HEK293 (cell line): ENCODE results near the gene TNNT3.

Experiments used
- CTCF ChIA-PET: fragments of 350-600 bp; formaldehyde crosslinking; extraction: SDS; loops from one replicate; lab custom pipeline; 2021; ENCODE audit warnings: antibody characterized with exemption; lab: Yijun Ruan, JAX
- POLR2A ChIA-PET: fragments of 300-600 bp; formaldehyde crosslinking; extraction: SDS; loops from one replicate; lab custom pipeline; 2020; ENCODE audit warnings: antibody characterized with exemption, inconsistent platforms; lab: Yijun Ruan, JAX
- H3K27ac ChIP-seq: fragments of 200-500 bp; sonication (Bioruptor generic); 2 replicates; pipeline ENCODE4 v1.5.1; 2014; ENCODE audit warnings: low read depth, low read length, control low read depth, inconsistent platforms; ENCODE audit errors: extremely low read depth
- H3K36me3 ChIP-seq, 2 experiments: fragments of 200-500 bp in 1 of 2; sonication (Bioruptor generic) in 1 of 2; 1 replicate in 1 of 2; 2 replicates in 1 of 2; pipeline ENCODE4 v1.5.1; 2014 to 2017; ENCODE audit warnings: inconsistent platforms in 2 of 2, low read length in 2 of 2; ENCODE audit not compliant: control insufficient read depth in 2 of 2, insufficient read depth in 1 of 2
- H3K4me1 ChIP-seq: fragments of 200-500 bp; sonication (Bioruptor generic); 2 replicates; pipeline ENCODE4 v1.5.1; 2014; ENCODE audit warnings: mild to moderate bottlenecking, low read length, inconsistent platforms; ENCODE audit not compliant: control insufficient read depth, insufficient read depth
- H3K4me3 ChIP-seq: 2 replicates; pipeline ENCODE4 v1.5.1; 2011; ENCODE audit warnings: low read depth, mild to moderate bottlenecking, control low read depth, low read length, moderate library complexity
- H3K9me3 ChIP-seq: fragments of 200-500 bp; sonication (Bioruptor generic); 2 replicates; pipeline ENCODE4 v1.5.1; 2014; ENCODE audit warnings: low read depth, low read length, inconsistent platforms; ENCODE audit not compliant: control insufficient read depth, insufficient read depth
- HOXC10 ChIP-seq: sonication (generic); formaldehyde crosslinking; IDR thresholded peaks from 2 replicates; pipeline ENCODE4 v1.8.1; 2023; ENCODE audit warnings: mild to moderate bottlenecking, missing genetic modification reagents
- MZF1 ChIP-seq: fragments of 450-650 bp; formaldehyde crosslinking; IDR thresholded peaks from 2 replicates; pipeline ENCODE4 v1.5.1; 2017; ENCODE audit warnings: missing biosample characterization, missing genetic modification characterization, borderline replicate concordance
- PRDM4 ChIP-seq: fragments of 450-650 bp; formaldehyde crosslinking; IDR thresholded peaks from 2 replicates; pipeline ENCODE4 v1.5.1; 2017; ENCODE audit warnings: missing biosample characterization, missing genetic modification characterization
- ZBTB10 ChIP-seq: fragments of 450-650 bp; formaldehyde crosslinking; IDR thresholded peaks from 2 replicates; pipeline ENCODE4 v1.5.1; 2016; ENCODE audit warnings: missing biosample characterization, missing genetic modification characterization
- ZNF121 ChIP-seq: fragments of 450-650 bp; formaldehyde crosslinking; IDR thresholded peaks from 2 replicates; pipeline ENCODE4 v1.5.1; 2016; ENCODE audit warnings: missing biosample characterization, missing genetic modification characterization
- ZNF155 ChIP-seq: fragments of 450-650 bp; formaldehyde crosslinking; IDR thresholded peaks from 2 replicates; pipeline ENCODE4 v1.5.1; 2016; ENCODE audit warnings: missing biosample characterization, missing genetic modification characterization
- ZNF23 ChIP-seq: fragments of 450-650 bp; formaldehyde crosslinking; IDR thresholded peaks from 2 replicates; pipeline ENCODE4 v1.5.1; 2016; ENCODE audit warnings: missing biosample characterization, missing genetic modification characterization, borderline replicate concordance
- ZNF561 ChIP-seq: fragments of 450-650 bp; IDR thresholded peaks from 2 replicates; pipeline ENCODE4 v1.5.1; 2018; ENCODE audit warnings: missing biosample characterization, missing genetic modification characterization, borderline replicate concordance
- ZNF596 ChIP-seq: fragments of 450-650 bp; IDR thresholded peaks from 2 replicates; pipeline ENCODE4 v1.5.0; 2018; ENCODE audit warnings: missing biosample characterization, mild to moderate bottlenecking, missing genetic modification characterization, moderate library complexity
- ZNF629 ChIP-seq: fragments of 450-650 bp; formaldehyde crosslinking; IDR thresholded peaks from 2 replicates; pipeline ENCODE4 v1.5.1; 2017; ENCODE audit warnings: missing biosample characterization, missing genetic modification characterization
- ZNF692 ChIP-seq: fragments of 450-650 bp; formaldehyde crosslinking; IDR thresholded peaks from 2 replicates; pipeline ENCODE4 v1.5.1; 2016; ENCODE audit warnings: missing biosample characterization, missing genetic modification characterization
- ZNF843 ChIP-seq: fragments of 450-650 bp; formaldehyde crosslinking; IDR thresholded peaks from 2 replicates; pipeline ENCODE4 v1.5.1; 2016; ENCODE audit warnings: missing biosample characterization, missing genetic modification characterization
- TF ChIP-seq, protein P1 (sequence below): fragments of 450-650 bp; formaldehyde crosslinking; IDR thresholded peaks from 2 replicates; pipeline ENCODE4 v1.5.1; 2016; ENCODE audit warnings: missing biosample characterization, missing genetic modification characterization

Gene TNNT3

GRCh38 chr11:1988174-1988573, 68.7 kb downstream of the TNNT3 start:
- Histone ChIP-seq H3K4me1 (no peaks in the 10 kb centered on the region), H3K36me3 (no peaks in the 10 kb centered on the region), H3K4me3 (no peak overlapping the region), H3K27ac (no peak overlapping the region), H3K9me3 (no peaks in the 10 kb centered on the region)
- POLR2A ChIA-PET: no interaction called here
- CTCF ChIA-PET: interaction anchor here (0.6 to 0.7 kb wide), 2 partner anchors 11 to 128 kb away, joined by 5 to 7 read pairs; no protein-coding TSS in a partner anchor
- TF ChIP-seq ZNF843 (tag by site-specific recombination) (no peak), ZNF561 (tag by site-specific recombination) (no peak), ZNF23 (no peak), PRDM4 (tag by site-specific recombination) (no peak), MZF1 (tag by site-specific recombination) (no peak), ZBTB10 (tag by site-specific recombination) (no peak), ZNF692 (tag by site-specific recombination) (no peak), ZNF596 (tag by site-specific recombination) (no peak), ZNF629 (tag by site-specific recombination) (no peak), HOXC10 (CRISPR knock-in tag) (no peak), ZNF121 (tag by site-specific recombination) (no peak), ZNF155 (tag by site-specific recombination) (no peak)
- TF ChIP-seq, protein P1, sequence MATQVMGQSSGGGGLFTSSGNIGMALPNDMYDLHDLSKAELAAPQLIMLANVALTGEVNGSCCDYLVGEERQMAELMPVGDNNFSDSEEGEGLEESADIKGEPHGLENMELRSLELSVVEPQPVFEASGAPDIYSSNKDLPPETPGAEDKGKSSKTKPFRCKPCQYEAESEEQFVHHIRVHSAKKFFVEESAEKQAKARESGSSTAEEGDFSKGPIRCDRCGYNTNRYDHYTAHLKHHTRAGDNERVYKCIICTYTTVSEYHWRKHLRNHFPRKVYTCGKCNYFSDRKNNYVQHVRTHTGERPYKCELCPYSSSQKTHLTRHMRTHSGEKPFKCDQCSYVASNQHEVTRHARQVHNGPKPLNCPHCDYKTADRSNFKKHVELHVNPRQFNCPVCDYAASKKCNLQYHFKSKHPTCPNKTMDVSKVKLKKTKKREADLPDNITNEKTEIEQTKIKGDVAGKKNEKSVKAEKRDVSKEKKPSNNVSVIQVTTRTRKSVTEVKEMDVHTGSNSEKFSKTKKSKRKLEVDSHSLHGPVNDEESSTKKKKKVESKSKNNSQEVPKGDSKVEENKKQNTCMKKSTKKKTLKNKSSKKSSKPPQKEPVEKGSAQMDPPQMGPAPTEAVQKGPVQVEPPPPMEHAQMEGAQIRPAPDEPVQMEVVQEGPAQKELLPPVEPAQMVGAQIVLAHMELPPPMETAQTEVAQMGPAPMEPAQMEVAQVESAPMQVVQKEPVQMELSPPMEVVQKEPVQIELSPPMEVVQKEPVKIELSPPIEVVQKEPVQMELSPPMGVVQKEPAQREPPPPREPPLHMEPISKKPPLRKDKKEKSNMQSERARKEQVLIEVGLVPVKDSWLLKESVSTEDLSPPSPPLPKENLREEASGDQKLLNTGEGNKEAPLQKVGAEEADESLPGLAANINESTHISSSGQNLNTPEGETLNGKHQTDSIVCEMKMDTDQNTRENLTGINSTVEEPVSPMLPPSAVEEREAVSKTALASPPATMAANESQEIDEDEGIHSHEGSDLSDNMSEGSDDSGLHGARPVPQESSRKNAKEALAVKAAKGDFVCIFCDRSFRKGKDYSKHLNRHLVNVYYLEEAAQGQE (tag by site-specific recombination): no peak
